Esophagus squamous epithelium (tissue), 5 donors: ENCODE data around the gene CIB4. TPM values are rescaled to one million over a fixed set of nuclear protein-coding genes. Genes with fewer than 3 reads are reported as not detected.

Source experiments
- DNase-seq: peaks from one replicate; lab custom pipeline; 2025; lab: John Stamatoyannopoulos, UW
- H3K27ac ChIP-seq, 4 donors: fragments of 200-600 bp; sonication (generic); one replicate each; pipeline ENCODE4 v1.5.1; 2016 to 2019; ENCODE audit warnings: mild to moderate bottlenecking in 1 of 4
- H3K27me3 ChIP-seq, 4 donors: fragments of 200-600 bp; sonication (generic); 1 replicate in 3 of 4; 2 replicates in 1 of 4; pipeline versions ENCODE4 v1.5.1 to v1.6.0; 2017 to 2021; ENCODE audit warnings: antibody characterized with exemption in 1 of 4
- H3K36me3 ChIP-seq, 3 donors: fragments of 200-600 bp; sonication (generic); one replicate each; pipeline ENCODE4 v1.5.1; 2016 to 2019
- H3K4me1 ChIP-seq, 3 donors: fragments of 200-600 bp; sonication (generic); one replicate each; pipeline ENCODE4 v1.5.1; 2017 to 2019
- H3K4me3 ChIP-seq, 4 donors: fragments of 200-600 bp; sonication (generic); 1 replicate in 3 of 4; 2 replicates in 1 of 4; pipeline ENCODE4 v1.5.1; 2016 to 2019; ENCODE audit warnings: mild to moderate bottlenecking in 2 of 4, moderate library complexity in 1 of 4
- H3K9me3 ChIP-seq, 3 donors: fragments of 200-600 bp; sonication (generic); one replicate each; pipeline ENCODE4 v1.5.1; 2016 to 2019
- CTCF ChIP-seq, 6 experiments: fragments of 450-650 bp in 4 of 6; fragments of 200-600 bp in 2 of 6; sonication (generic) in 2 of 6; IDR thresholded peaks; one replicate each; pipeline ENCODE4 v1.5.1; 2016 to 2019; ENCODE audit warnings: antibody characterized with exemption in 6 of 6, mild to moderate bottlenecking in 4 of 6, moderate library complexity in 4 of 6
- POLR2A ChIP-seq, 4 donors: fragments of 450-650 bp; IDR thresholded peaks; one replicate each; pipeline ENCODE4 v1.6.1; 2017; ENCODE audit warnings: antibody characterized with exemption in 4 of 4, mild to moderate bottlenecking in 4 of 4, moderate library complexity in 3 of 4
- WGBS, 2 donors: methylation state at CpG; one replicate each; pipeline ENCODE4 v1.1.5; 2018; 5-methylcytosine and 5-hydroxymethylcytosine counted together
- intact Hi-C: fragments of 100-400 bp; cut with DNase I; formaldehyde crosslinking; loops from one replicate; pipeline ENCODE4 v1.15.0; 2022
- total RNA-seq, 4 donors: library from RNA; depleted of rRNA; stranded (reverse); fragments of >200 nt; gene quantifications; one replicate each; pipeline ENCODE4 v1.1.0, GENCODE V29; 2016
- donor health status: DM: yes; HTN: yes; CAD: no.

The CIB4 gene
- total RNA-seq, 4 donors from 2014 or later = 0.57 TPM; not detected in 3

- DNase-seq = no peak
- no peaks in the 10 kb centered on the region for H3K36me3 ChIP-seq
- WGBS, 2 donors = 79 to 90% methylated on average over 7 to 9 of the region's 10 CpGs
- TF ChIP-seq CTCF (IDR thresholded peaks at IDR 0.05) = no peak
- TF ChIP-seq POLR2A (IDR thresholded peaks at IDR 0.05) = no peak
- no peak overlapping the region for H3K27ac ChIP-seq
- intact Hi-C loops = no loop called here
- H3K27me3 ChIP-seq = peaks cover 0 to 15% (median 0%) of the 10 kb centered on the region in 4 donors
- H3K9me3 ChIP-seq = no peaks in the 10 kb centered on the region
- H3K4me1 ChIP-seq = peaks cover 0 to 11% (median 0%) of the 10 kb centered on the region in 3 donors
- no peak overlapping the region for H3K4me3 ChIP-seq
Measured at GRCh38 chr2:26630669-26631360, 10.4 kb downstream of the CIB4 start.

- Histone ChIP-seq H3K27ac (no peak overlapping the region), H3K9me3 (no peaks in the 10 kb centered on the region), H3K4me3 (no peak overlapping the region), H3K36me3 (no peaks in the 10 kb centered on the region), H3K27me3 (peaks cover 0 to 15% (median 0%) of the 10 kb centered on the region in 4 donors), H3K4me1 (peaks cover 0 to 11% (median 0%) of the 10 kb centered on the region in 3 donors)
- TF ChIP-seq CTCF (IDR thresholded peaks at IDR 0.05) = no peak
- TF ChIP-seq POLR2A (IDR thresholded peaks at IDR 0.05) = no peak
- WGBS, 2 donors = 81 to 92% methylated on average over 4 of the region's 4 CpGs
- intact Hi-C loops = no loop called here
- DNase-seq = no peak
Measured at GRCh38 chr2:26630235-26630634, 10.9 kb downstream of the CIB4 start.

GRCh38 chr2:26629751-26630150, 11.4 kb downstream of the CIB4 start:
- Histone ChIP-seq H3K36me3 (no peaks in the 10 kb centered on the region), H3K27ac (no peak overlapping the region), H3K4me1 (peaks cover 0 to 13% (median 0%) of the 10 kb centered on the region in 3 donors), H3K4me3 (no peak overlapping the region), H3K27me3 (peaks cover 0 to 15% (median 0%) of the 10 kb centered on the region in 4 donors), H3K9me3 (no peaks in the 10 kb centered on the region)
- 85% methylated on average over 3 to 10 of the region's 10 CpGs for WGBS, 2 donors
- intact Hi-C loops = no loop called here
- no peak for TF ChIP-seq POLR2A (IDR thresholded peaks at IDR 0.05)
- TF ChIP-seq CTCF (IDR thresholded peaks at IDR 0.05) = no peak
- no peak for DNase-seq

- Histone ChIP-seq H3K4me3 (no peak overlapping the region), H3K27ac (no peak overlapping the region), H3K9me3 (no peaks in the 10 kb centered on the region), H3K36me3 (no peaks in the 10 kb centered on the region), H3K27me3 (peaks cover 0 to 15% (median 0%) of the 10 kb centered on the region in 4 donors), H3K4me1 (peaks cover 0 to 17% (median 0%) of the 10 kb centered on the region in 3 donors)
- no peak for TF ChIP-seq POLR2A (IDR thresholded peaks at IDR 0.05)
- no peak for TF ChIP-seq CTCF (IDR thresholded peaks at IDR 0.05)
- DNase-seq = no peak
- 65 to 90% methylated on average over 2 to 3 of the region's 5 CpGs for WGBS, 2 donors
- intact Hi-C loops = no loop called here
Measured at GRCh38 chr2:26629346-26629630, 11.9 kb downstream of the CIB4 start.

GRCh38 chr2:26628561-26629345, 12.4 kb downstream of the CIB4 start:
- Histone ChIP-seq H3K27me3 (peaks cover 0 to 15% (median 0%) of the 10 kb centered on the region in 4 donors), H3K36me3 (no peaks in the 10 kb centered on the region), H3K4me3 (no peak overlapping the region), H3K4me1 (peaks cover 0 to 18% (median 0%) of the 10 kb centered on the region in 3 donors), H3K9me3 (no peaks in the 10 kb centered on the region), H3K27ac (no peak overlapping the region)
- TF ChIP-seq CTCF (IDR thresholded peaks at IDR 0.05) (no peak), POLR2A (IDR thresholded peaks at IDR 0.05) (no peak)
- WGBS, 2 donors = 85 to 87% methylated on average over 6 to 7 of the region's 9 CpGs
- no peak for DNase-seq
- intact Hi-C loops = no loop called here
